Peyer's patch (tissue), 4 donors: ENCODE results near the gene CNST. TPM values are rescaled to one million over a fixed set of nuclear protein-coding genes. Genes with fewer than 3 reads are reported as not detected.

Experiments
- DNase-seq, 3 donors: peaks; one replicate each; pipeline ENCODE4 v3.0.0-alpha.2; 2017 to 2019
- H3K27ac ChIP-seq, 4 donors: fragments of 200-600 bp; sonication (generic); one replicate each; pipeline ENCODE4 v1.5.1; 2016 to 2019
- H3K27me3 ChIP-seq, 2 donors: fragments of 200-600 bp; sonication (generic); one replicate each; pipeline ENCODE4 v1.5.1; 2019
- H3K36me3 ChIP-seq, 3 donors: fragments of 200-600 bp; sonication (generic); one replicate each; pipeline ENCODE4 v1.5.1; 2016 to 2019
- H3K4me1 ChIP-seq, 4 donors: fragments of 200-600 bp; sonication (generic); one replicate each; pipeline ENCODE4 v1.5.1; 2016 to 2019
- H3K4me3 ChIP-seq, 4 donors: fragments of 200-600 bp; sonication (generic); 1 replicate in 3 of 4; 2 replicates in 1 of 4; pipeline ENCODE4 v1.5.1; 2016 to 2019; ENCODE audit warnings: mild to moderate bottlenecking in 1 of 4
- H3K9me3 ChIP-seq, 4 donors: fragments of 200-600 bp; sonication (generic); one replicate each; pipeline ENCODE4 v1.5.1; 2016 to 2019; ENCODE audit warnings: mild to moderate bottlenecking in 1 of 4
- POLR2A ChIP-seq, 2 donors: fragments of 450-650 bp; IDR thresholded peaks; one replicate each; pipeline ENCODE4 v1.5.1; 2017; ENCODE audit warnings: antibody characterized with exemption in 2 of 2, mild to moderate bottlenecking in 2 of 2, moderate library complexity in 2 of 2
- total RNA-seq, 4 donors: library from RNA; depleted of rRNA; stranded (reverse); fragments of >200 nt; gene quantifications; one replicate each; pipeline ENCODE4 v1.1.0, GENCODE V29; 2016
- TF ChIP-seq, protein P1 (sequence below), 6 experiments: fragments of 450-650 bp in 4 of 6; fragments of 200-600 bp in 2 of 6; sonication (generic) in 1 of 6; IDR thresholded peaks; one replicate each; pipeline ENCODE4 v1.5.1; 2017 to 2019; ENCODE audit warnings: antibody characterized with exemption in 6 of 6, mild to moderate bottlenecking in 3 of 6, moderate library complexity in 1 of 6

The CNST gene
- total RNA-seq, 4 donors from 2014 or later, result 62.0 to 75.7 (median 69.8) TPM

DNA sequence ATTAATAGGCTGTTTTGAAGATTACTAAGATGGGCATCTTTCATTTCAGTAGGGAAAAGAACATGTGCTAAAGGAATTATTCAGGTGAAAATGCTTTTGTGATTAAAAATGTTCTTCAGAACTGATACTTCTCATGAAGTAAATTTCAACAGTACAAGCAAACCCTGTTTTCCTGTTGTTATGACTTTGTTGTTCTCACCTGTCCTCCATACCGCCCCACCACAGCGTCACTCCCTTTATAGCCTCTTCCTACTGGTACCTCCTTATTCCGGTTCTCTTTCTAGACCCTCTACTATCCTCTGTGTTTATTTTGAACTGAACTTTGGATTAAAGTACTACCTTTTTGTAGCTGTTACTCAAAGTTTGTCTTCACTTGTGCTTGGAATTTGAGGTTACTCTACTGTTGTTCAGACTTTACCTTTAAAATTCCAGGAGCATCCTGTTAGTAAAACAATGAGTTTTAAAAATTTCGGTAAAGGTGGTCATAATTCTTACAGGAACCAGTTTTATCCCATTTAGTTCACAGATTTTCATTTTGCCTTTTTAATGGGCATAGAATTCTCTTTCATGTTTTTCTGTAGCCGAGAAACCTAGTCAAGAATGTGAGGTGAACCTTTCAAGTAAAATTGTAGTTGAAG lies 10.9 kb downstream of the CNST start:
- H3K4me1 ChIP-seq, result peaks cover 0 to 33% (median 2%) of the 10 kb centered on the region in 4 donors
- H3K4me3 ChIP-seq, result no peak overlapping the region
- no peak overlapping the region for H3K27ac ChIP-seq

DNA sequence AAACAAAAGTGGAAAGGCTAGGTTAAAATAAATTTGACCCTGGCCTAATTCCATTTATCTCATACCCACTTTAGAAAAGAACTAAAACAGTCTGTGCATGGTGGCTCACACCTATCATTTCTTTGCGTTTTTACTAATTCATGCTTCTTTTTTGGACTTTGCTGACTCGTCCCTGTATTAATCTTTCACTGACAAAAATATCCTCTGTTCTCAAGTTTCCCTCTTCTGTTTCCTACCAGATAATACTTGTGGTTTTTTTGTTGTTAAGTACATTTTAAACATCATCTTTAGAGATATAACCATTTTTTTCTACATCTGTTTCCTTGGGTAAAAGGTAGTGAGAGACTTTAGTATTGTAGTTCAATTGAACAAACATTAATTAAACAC lies 11.5 kb downstream of the CNST start:
- peaks cover 0 to 33% (median 2%) of the 10 kb centered on the region in 4 donors for H3K4me1 ChIP-seq
- no peaks in the 10 kb centered on the region for H3K27me3 ChIP-seq
- no peaks in the 10 kb centered on the region for H3K36me3 ChIP-seq
- DNase-seq, result no peak
- no peak overlapping the region for H3K4me3 ChIP-seq
- H3K9me3 ChIP-seq, result no peaks in the 10 kb centered on the region
- peak overlapping the region in 1 of 4 donors; percentile 84 for H3K27ac ChIP-seq
- TF ChIP-seq, protein P1, sequence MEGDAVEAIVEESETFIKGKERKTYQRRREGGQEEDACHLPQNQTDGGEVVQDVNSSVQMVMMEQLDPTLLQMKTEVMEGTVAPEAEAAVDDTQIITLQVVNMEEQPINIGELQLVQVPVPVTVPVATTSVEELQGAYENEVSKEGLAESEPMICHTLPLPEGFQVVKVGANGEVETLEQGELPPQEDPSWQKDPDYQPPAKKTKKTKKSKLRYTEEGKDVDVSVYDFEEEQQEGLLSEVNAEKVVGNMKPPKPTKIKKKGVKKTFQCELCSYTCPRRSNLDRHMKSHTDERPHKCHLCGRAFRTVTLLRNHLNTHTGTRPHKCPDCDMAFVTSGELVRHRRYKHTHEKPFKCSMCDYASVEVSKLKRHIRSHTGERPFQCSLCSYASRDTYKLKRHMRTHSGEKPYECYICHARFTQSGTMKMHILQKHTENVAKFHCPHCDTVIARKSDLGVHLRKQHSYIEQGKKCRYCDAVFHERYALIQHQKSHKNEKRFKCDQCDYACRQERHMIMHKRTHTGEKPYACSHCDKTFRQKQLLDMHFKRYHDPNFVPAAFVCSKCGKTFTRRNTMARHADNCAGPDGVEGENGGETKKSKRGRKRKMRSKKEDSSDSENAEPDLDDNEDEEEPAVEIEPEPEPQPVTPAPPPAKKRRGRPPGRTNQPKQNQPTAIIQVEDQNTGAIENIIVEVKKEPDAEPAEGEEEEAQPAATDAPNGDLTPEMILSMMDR (IDR thresholded peaks at IDR 0.05), result no peak
- no peak for TF ChIP-seq POLR2A (IDR thresholded peaks at IDR 0.05)

More for the DNA sequence above, 10.9 kb downstream of the CNST start:
- H3K36me3 ChIP-seq, result no peaks in the 10 kb centered on the region
- no peak for DNase-seq
- TF ChIP-seq POLR2A (IDR thresholded peaks at IDR 0.05), result no peak
- TF ChIP-seq, protein P1 (IDR thresholded peaks at IDR 0.05), result no peak
- no peaks in the 10 kb centered on the region for H3K9me3 ChIP-seq
- no peaks in the 10 kb centered on the region for H3K27me3 ChIP-seq

DNA sequence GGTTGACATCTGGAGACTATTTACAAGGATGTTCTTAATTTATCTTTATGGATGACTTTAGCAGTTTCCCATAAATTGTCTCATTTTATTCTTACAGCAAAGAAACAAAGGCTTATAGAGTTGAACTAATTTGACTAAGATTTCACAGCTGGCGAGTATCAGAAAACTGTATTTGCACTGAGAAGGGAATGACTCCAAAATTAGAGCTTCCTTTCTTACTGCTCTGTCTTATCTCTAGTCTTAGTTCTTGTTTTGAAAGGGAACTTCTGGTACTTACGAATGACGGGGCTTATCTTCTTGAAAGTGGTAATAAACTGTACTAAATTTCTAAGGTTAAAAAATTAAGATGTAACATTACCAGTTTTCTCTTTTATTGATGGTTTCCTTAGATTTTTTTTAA lies 13.6 kb downstream of the CNST start:
- Histone ChIP-seq H3K27me3 (no peaks in the 10 kb centered on the region), H3K36me3 (no peaks in the 10 kb centered on the region), H3K27ac (peak overlapping the region in 1 of 4 donors; percentile 84), H3K4me3 (no peak overlapping the region), H3K4me1 (peaks cover 0 to 48% (median 2%) of the 10 kb centered on the region in 4 donors), H3K9me3 (no peaks in the 10 kb centered on the region)
- no peak for DNase-seq
- TF ChIP-seq, protein P1 (IDR thresholded peaks at IDR 0.05), result no peak
- TF ChIP-seq POLR2A (IDR thresholded peaks at IDR 0.05), result no peak

DNA sequence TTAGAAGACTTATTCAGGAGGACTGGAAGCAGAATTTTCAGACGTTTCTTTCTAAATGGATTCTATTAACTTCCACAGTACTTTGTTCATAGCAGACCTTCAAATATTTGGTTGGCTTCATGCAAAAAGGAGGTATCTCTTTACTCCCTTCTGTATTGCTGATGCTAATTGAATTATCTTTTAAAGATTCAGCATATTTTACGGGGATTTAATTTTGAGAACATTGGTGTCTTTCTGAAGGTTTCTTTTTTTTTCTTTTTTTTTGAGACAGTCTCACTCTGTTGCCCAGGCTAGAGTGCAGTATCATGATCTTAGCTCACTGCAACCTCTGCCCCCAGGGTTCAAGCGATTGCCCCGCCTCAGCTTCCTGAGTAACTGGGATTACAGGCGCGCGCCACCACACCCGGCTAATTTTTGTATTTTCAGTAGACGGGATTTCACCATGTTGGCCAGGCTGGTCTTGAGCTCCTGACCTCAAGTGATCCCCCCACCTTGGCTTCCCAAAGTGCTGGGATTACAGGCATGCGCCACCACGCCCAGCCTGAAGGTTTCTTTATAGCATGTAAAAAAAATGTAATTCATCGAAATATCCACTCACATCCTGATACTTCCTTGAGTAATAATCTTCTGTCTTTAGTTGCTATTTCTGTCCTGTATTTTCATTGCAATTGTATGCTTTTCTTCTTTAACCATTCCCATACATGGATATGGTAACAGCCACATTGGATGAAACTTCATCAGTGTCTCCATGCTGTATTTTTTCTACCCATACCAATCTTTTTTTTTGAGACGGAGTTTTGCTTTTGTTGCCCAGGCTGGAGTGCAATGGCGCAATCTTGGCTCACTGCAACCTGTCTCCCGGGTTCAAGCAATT lies 14.5 kb downstream of the CNST start:
- TF ChIP-seq, protein P1 (IDR thresholded peaks at IDR 0.05), result no peak
- TF ChIP-seq POLR2A (IDR thresholded peaks at IDR 0.05), result no peak
- DNase-seq, result no peak
- no peaks in the 10 kb centered on the region for H3K27me3 ChIP-seq
- H3K27ac ChIP-seq, result peak overlapping the region in 2 of 4 donors; percentile 38 to 84
- H3K36me3 ChIP-seq, result no peaks in the 10 kb centered on the region
- H3K4me3 ChIP-seq, result no peak overlapping the region
- H3K4me1 ChIP-seq, result peaks cover 0 to 53% (median 2%) of the 10 kb centered on the region in 4 donors
- no peaks in the 10 kb centered on the region for H3K9me3 ChIP-seq

DNA sequence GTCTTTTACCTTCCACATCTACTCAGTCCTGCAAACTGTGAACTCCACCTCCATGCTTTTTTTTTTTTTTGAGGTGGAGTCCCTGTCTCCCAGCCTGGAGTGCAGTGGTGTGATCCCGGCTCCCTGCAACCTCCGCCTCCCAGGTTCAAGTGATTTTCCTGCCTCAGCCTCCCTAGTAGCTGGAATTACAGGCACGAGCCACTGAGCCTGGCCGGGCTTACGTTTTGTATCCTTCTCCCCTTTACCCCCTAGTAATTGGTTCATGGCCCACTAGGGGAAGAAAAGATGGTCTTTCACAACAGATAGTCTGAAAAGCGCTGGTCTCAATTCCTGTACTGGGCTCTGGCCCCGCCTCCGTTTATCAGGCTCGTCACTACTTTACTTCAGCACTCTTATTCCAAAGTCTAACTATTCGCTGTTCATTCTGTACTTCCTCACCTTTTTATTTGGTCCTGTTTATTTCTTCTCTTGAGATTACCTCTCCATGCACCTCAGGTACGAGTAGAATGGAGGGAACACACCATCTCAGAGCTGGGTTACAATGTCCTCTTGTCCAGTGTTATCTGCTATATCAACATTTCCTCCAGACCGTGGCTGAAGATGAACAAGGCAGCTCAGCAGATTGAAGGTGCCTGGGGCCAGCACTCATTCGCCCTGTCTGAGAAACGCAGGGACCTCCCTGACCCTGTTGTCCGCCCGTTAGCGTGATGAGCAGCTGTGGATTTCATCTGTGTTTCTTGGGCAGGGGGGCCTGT lies 16.2 kb downstream of the CNST start:
- peak in 2 of 3 donors; percentile 78 to 82 for DNase-seq
- TF ChIP-seq POLR2A (IDR thresholded peaks at IDR 0.05), result peak; percentile 66 to 88
- TF ChIP-seq, protein P1 (IDR thresholded peaks at IDR 0.05), result no peak
- Histone ChIP-seq H3K36me3 (no peaks in the 10 kb centered on the region), H3K4me3 (peak overlapping the region in 2 of 4 donors; percentile 47 to 61), H3K9me3 (no peaks in the 10 kb centered on the region), H3K27ac (peak overlapping the region in 3 of 4 donors; percentile 66 to 95 (median 84)), H3K4me1 (peaks cover 0 to 53% (median 4%) of the 10 kb centered on the region in 4 donors), H3K27me3 (no peaks in the 10 kb centered on the region)
